HepG2 (cell line): ENCODE results near the gene APC2. TPM values are rescaled to one million over a fixed set of nuclear protein-coding genes. Genes with fewer than 3 reads are reported as not detected.

Source experiments
- FOXA1 ChIP-seq, 2 experiments: fragments of 450-650 bp in 1 of 2; sonication (generic) in 1 of 2; formaldehyde crosslinking in 1 of 2; IDR thresholded peaks; 2 replicates each; pipeline versions ENCODE4 v1.4.0 to v1.6.1; 2016 to 2020; ENCODE audit warnings: missing genetic modification reagents in 1 of 2
- MED13 ChIP-seq: sonication (generic); formaldehyde crosslinking; IDR thresholded peaks from 2 replicates; pipeline ENCODE4 v1.5.0; 2020; ENCODE audit warnings: missing genetic modification reagents
- NR2C2 ChIP-seq: sonication (generic); formaldehyde crosslinking; IDR thresholded peaks from 2 replicates; pipeline ENCODE4 v1.4.0; 2020; ENCODE audit warnings: missing genetic modification reagents, mild to moderate bottlenecking, moderate library complexity, borderline replicate concordance
- STAG1 ChIP-seq: sonication (generic); formaldehyde crosslinking; IDR thresholded peaks from 2 replicates; pipeline ENCODE4 v1.4.0; 2020; ENCODE audit warnings: missing genetic modification reagents
- YY1 ChIP-seq: IDR thresholded peaks from 2 replicates; pipeline ENCODE4 v1.6.1; 2011; ENCODE audit warnings: low read length, low read depth, moderate library complexity, mild to moderate bottlenecking; ENCODE audit not compliant: insufficient read depth, insufficient replicate concordance
- ZNF143 ChIP-seq: sonication (generic); formaldehyde crosslinking; IDR thresholded peaks from 2 replicates; pipeline ENCODE4 v1.4.0; 2020; ENCODE audit warnings: missing genetic modification reagents
- ZNF557 ChIP-seq: sonication (generic); formaldehyde crosslinking; IDR thresholded peaks from 2 replicates; pipeline ENCODE4 v1.4.0; 2020; ENCODE audit warnings: missing genetic modification reagents
- ZNF562 ChIP-seq: sonication (generic); formaldehyde crosslinking; IDR thresholded peaks from 2 replicates; pipeline ENCODE4 v1.8.0; 2022; ENCODE audit warnings: missing genetic modification reagents, borderline replicate concordance
- polyA plus RNA-seq, 8 experiments: library from polyadenylated mRNA; depleted of rRNA in 3 of 8; stranded (reverse) in 7 of 8; unstranded in 1 of 8; fragments of >200 nt; fragmentation: Illumina TruSeq in 4 of 8; extraction: Trizol in 4 of 8; gene quantifications; 2 replicates each; pipeline versions ENCODE4 v1.2.1 to v1.2.3, GENCODE V29; 2011 to 2016; ENCODE audit warnings: low read depth in 4 of 8, missing spikeins in 1 of 8, mixed read lengths in 1 of 8; ENCODE audit not compliant: insufficient read depth in 1 of 8
- total RNA-seq, 5 experiments: library from RNA; depleted of rRNA; stranded (reverse); fragments of >200 nt; fragmentation: Illumina TruSeq; extraction: Trizol; gene quantifications; 2 replicates each; pipeline ENCODE4 v1.2.3, GENCODE V29; 2016; ENCODE audit warnings: low read depth in 1 of 5
- TF ChIP-seq, protein P1 (sequence below): sonication (generic); formaldehyde crosslinking; conservative IDR thresholded peaks from 2 replicates; pipeline ENCODE4 v1.8.0; 2022; ENCODE audit warnings: mild to moderate bottlenecking, moderate library complexity, missing genetic modification reagents
- TF ChIP-seq, protein P2 (sequence below): IDR thresholded peaks from 2 replicates; pipeline ENCODE4 v1.6.1; 2016
- TF ChIP-seq, protein P3 (sequence below): sonication (generic); formaldehyde crosslinking; IDR thresholded peaks from 2 replicates; pipeline ENCODE4 v1.4.0; 2020; ENCODE audit warnings: missing genetic modification reagents, borderline replicate concordance
- TF ChIP-seq, protein P4 (sequence below): sonication (generic); formaldehyde crosslinking; IDR thresholded peaks from 2 replicates; pipeline ENCODE4 v1.5.0; 2020; ENCODE audit warnings: missing genetic modification reagents
- TF ChIP-seq, protein P5 (sequence below): sonication (generic); formaldehyde crosslinking; IDR thresholded peaks from 2 replicates; pipeline ENCODE4 v1.5.1; 2020; ENCODE audit warnings: mild to moderate bottlenecking, missing genetic modification reagents, borderline replicate concordance
- TF ChIP-seq, protein P6 (sequence below): IDR thresholded peaks from 2 replicates; pipeline ENCODE4 v1.6.1; 2016; ENCODE audit warnings: missing compliant biosample characterization, missing genetic modification reagents, borderline replicate concordance

Gene APC2
- total and polyA plus RNA-seq, 2 of the 13 experiments (the other 11 are each of a cell fraction or from before 2014, with no cell fraction given): 0.08 to 0.22 TPM

DNA sequence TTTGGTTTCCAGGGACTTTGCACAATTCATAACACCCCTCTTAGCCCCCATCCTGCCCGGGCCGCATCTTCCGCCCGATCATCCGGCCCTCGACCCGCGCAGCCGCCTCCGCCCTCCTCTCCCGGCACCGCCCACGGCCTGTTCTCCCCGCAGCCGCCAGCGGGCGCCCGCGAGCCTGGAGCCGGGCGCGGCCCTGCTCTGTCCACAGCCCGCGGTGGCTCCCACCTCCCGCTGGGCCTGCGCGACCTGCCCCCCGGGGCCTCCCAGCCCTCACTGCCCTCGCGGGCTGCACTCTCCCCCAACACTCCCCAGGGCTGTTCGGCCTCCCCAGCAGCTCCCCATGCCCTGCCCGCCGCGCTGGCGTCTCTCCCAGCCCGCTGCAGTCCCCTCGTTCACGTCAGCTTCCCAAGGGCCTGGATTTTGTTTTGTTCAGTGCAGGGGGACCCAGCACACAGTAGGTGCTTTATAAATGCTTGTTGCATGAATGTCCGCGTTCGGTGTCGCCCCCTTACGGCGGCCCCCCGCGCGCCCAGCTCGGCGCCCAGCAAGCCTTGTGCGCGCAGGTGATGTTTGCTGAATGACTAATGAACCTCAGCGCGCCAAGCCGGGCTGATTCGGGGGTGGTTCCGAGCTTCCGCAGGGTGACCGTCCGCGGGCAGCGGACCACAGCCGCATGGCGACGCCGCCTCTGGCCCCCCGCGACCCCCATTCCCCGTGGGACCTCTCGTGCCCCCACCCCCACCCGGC is 4.6 kb upstream of the APC2 start (continued):
- TF ChIP-seq, protein P1, sequence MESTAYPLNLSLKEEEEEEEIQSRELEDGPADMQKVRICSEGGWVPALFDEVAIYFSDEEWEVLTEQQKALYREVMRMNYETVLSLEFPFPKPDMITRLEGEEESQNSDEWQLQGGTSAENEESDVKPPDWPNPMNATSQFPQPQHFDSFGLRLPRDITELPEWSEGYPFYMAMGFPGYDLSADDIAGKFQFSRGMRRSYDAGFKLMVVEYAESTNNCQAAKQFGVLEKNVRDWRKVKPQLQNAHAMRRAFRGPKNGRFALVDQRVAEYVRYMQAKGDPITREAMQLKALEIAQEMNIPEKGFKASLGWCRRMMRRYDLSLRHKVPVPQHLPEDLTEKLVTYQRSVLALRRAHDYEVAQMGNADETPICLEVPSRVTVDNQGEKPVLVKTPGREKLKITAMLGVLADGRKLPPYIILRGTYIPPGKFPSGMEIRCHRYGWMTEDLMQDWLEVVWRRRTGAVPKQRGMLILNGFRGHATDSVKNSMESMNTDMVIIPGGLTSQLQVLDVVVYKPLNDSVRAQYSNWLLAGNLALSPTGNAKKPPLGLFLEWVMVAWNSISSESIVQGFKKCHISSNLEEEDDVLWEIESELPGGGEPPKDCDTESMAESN (CRISPR knock-in tag): 0 out of 2 replicates have a peak, but pooled peaks have one; percentile 46
- peak; percentile 16; the same call in 1 of the 2 replicates for TF ChIP-seq ZNF143 (CRISPR knock-in tag)
- TF ChIP-seq, protein P2, sequence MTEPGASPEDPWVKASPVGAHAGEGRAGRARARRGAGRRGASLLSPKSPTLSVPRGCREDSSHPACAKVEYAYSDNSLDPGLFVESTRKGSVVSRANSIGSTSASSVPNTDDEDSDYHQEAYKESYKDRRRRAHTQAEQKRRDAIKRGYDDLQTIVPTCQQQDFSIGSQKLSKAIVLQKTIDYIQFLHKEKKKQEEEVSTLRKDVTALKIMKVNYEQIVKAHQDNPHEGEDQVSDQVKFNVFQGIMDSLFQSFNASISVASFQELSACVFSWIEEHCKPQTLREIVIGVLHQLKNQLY: no peak
- TF ChIP-seq, protein P3, sequence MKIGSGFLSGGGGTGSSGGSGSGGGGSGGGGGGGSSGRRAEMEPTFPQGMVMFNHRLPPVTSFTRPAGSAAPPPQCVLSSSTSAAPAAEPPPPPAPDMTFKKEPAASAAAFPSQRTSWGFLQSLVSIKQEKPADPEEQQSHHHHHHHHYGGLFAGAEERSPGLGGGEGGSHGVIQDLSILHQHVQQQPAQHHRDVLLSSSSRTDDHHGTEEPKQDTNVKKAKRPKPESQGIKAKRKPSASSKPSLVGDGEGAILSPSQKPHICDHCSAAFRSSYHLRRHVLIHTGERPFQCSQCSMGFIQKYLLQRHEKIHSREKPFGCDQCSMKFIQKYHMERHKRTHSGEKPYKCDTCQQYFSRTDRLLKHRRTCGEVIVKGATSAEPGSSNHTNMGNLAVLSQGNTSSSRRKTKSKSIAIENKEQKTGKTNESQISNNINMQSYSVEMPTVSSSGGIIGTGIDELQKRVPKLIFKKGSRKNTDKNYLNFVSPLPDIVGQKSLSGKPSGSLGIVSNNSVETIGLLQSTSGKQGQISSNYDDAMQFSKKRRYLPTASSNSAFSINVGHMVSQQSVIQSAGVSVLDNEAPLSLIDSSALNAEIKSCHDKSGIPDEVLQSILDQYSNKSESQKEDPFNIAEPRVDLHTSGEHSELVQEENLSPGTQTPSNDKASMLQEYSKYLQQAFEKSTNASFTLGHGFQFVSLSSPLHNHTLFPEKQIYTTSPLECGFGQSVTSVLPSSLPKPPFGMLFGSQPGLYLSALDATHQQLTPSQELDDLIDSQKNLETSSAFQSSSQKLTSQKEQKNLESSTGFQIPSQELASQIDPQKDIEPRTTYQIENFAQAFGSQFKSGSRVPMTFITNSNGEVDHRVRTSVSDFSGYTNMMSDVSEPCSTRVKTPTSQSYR (CRISPR knock-in tag): no peak
- TF ChIP-seq NR2C2 (CRISPR knock-in tag): 0 out of 2 replicates have a peak, but pooled peaks have one; percentile 10
- TF ChIP-seq, protein P4, sequence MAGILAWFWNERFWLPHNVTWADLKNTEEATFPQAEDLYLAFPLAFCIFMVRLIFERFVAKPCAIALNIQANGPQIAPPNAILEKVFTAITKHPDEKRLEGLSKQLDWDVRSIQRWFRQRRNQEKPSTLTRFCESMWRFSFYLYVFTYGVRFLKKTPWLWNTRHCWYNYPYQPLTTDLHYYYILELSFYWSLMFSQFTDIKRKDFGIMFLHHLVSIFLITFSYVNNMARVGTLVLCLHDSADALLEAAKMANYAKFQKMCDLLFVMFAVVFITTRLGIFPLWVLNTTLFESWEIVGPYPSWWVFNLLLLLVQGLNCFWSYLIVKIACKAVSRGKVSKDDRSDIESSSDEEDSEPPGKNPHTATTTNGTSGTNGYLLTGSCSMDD (CRISPR knock-in tag): no peak
- TF ChIP-seq, protein P5, sequence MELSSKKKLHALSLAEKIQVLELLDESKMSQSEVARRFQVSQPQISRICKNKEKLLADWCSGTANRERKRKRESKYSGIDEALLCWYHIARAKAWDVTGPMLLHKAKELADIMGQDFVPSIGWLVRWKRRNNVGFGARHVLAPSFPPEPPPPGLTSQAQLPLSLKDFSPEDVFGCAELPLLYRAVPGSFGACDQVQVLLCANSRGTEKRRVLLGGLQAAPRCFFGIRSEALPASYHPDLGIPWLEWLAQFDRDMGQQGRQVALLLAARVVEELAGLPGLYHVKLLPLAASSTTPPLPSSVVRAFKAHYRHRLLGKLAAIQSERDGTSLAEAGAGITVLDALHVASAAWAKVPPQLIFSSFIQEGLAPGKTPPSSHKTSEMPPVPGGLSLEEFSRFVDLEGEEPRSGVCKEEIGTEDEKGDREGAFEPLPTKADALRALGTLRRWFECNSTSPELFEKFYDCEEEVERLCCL (CRISPR knock-in tag): peak; percentile 44; the same call in 1 of the 2 replicates
- TF ChIP-seq YY1: peak; percentile 54
- 0 out of 2 replicates have a peak, but pooled peaks have one; percentile 30 for TF ChIP-seq MED13 (CRISPR knock-in tag)
- TF ChIP-seq ZNF562 (CRISPR knock-in tag): no peak
- TF ChIP-seq FOXA1 (IDR thresholded peaks at IDR 0.05): no peak
- peak; percentile 53; the same call in 1 of the 2 replicates for TF ChIP-seq FOXA1 (CRISPR knock-in tag; IDR thresholded peaks at IDR 0.05)
- TF ChIP-seq STAG1 (CRISPR knock-in tag): peak; percentile 76
- TF ChIP-seq, protein P6, sequence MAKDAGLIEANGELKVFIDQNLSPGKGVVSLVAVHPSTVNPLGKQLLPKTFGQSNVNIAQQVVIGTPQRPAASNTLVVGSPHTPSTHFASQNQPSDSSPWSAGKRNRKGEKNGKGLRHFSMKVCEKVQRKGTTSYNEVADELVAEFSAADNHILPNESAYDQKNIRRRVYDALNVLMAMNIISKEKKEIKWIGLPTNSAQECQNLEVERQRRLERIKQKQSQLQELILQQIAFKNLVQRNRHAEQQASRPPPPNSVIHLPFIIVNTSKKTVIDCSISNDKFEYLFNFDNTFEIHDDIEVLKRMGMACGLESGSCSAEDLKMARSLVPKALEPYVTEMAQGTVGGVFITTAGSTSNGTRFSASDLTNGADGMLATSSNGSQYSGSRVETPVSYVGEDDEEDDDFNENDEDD (CRISPR knock-in tag): no peak; the same call in 1 of the 2 replicates
- TF ChIP-seq ZNF557 (CRISPR knock-in tag): 0 out of 2 replicates have a peak, but pooled peaks have one; percentile 11
